HEK293 (cell line): ENCODE measurements around the gene APOL5.
A peak's percentile ranks its signal among the peaks of the same experiment; 100 is the strongest.

Experiments used
- CTCF ChIA-PET: fragments of 350-600 bp; formaldehyde crosslinking; extraction: SDS; loops from one replicate; lab custom pipeline; 2021; ENCODE audit warnings: antibody characterized with exemption; lab: Yijun Ruan, JAX
- POLR2A ChIA-PET: fragments of 300-600 bp; formaldehyde crosslinking; extraction: SDS; loops from one replicate; lab custom pipeline; 2020; ENCODE audit warnings: antibody characterized with exemption, inconsistent platforms; lab: Yijun Ruan, JAX
- H3K27ac ChIP-seq: fragments of 200-500 bp; sonication (Bioruptor generic); 2 replicates; pipeline ENCODE4 v1.5.1; 2014; ENCODE audit warnings: low read depth, low read length, control low read depth, inconsistent platforms; ENCODE audit errors: extremely low read depth
- H3K36me3 ChIP-seq, 2 experiments: fragments of 200-500 bp in 1 of 2; sonication (Bioruptor generic) in 1 of 2; 1 replicate in 1 of 2; 2 replicates in 1 of 2; pipeline ENCODE4 v1.5.1; 2014 to 2017; ENCODE audit warnings: inconsistent platforms in 2 of 2, low read length in 2 of 2; ENCODE audit not compliant: control insufficient read depth in 2 of 2, insufficient read depth in 1 of 2
- H3K4me1 ChIP-seq: fragments of 200-500 bp; sonication (Bioruptor generic); 2 replicates; pipeline ENCODE4 v1.5.1; 2014; ENCODE audit warnings: mild to moderate bottlenecking, low read length, inconsistent platforms; ENCODE audit not compliant: control insufficient read depth, insufficient read depth
- H3K4me3 ChIP-seq: 2 replicates; pipeline ENCODE4 v1.5.1; 2011; ENCODE audit warnings: low read depth, mild to moderate bottlenecking, control low read depth, low read length, moderate library complexity
- H3K9me3 ChIP-seq: fragments of 200-500 bp; sonication (Bioruptor generic); 2 replicates; pipeline ENCODE4 v1.5.1; 2014; ENCODE audit warnings: low read depth, low read length, inconsistent platforms; ENCODE audit not compliant: control insufficient read depth, insufficient read depth
- CTCF ChIP-seq: fragments of 450-650 bp; formaldehyde crosslinking; IDR thresholded peaks from 2 replicates; pipeline ENCODE4 v1.5.1; 2016; ENCODE audit warnings: missing biosample characterization, missing genetic modification characterization
- GLIS2 ChIP-seq: fragments of 450-650 bp; formaldehyde crosslinking; IDR thresholded peaks from 2 replicates; pipeline ENCODE4 v1.5.1; 2016; ENCODE audit warnings: missing biosample characterization, missing genetic modification characterization
- INSM2 ChIP-seq: fragments of 450-650 bp; formaldehyde crosslinking; IDR thresholded peaks from 2 replicates; pipeline ENCODE4 v1.5.1; 2016; ENCODE audit warnings: missing biosample characterization, missing genetic modification characterization
- KLF10 ChIP-seq: fragments of 450-650 bp; IDR thresholded peaks from 2 replicates; pipeline ENCODE4 v1.5.1; 2018; ENCODE audit warnings: missing biosample characterization, mild to moderate bottlenecking, missing genetic modification characterization
- SP7 ChIP-seq: fragments of 450-650 bp; formaldehyde crosslinking; IDR thresholded peaks from 2 replicates; pipeline ENCODE4 v1.5.1; 2016; ENCODE audit warnings: missing biosample characterization, missing genetic modification characterization
- ZBTB10 ChIP-seq: fragments of 450-650 bp; formaldehyde crosslinking; IDR thresholded peaks from 2 replicates; pipeline ENCODE4 v1.5.1; 2016; ENCODE audit warnings: missing biosample characterization, missing genetic modification characterization
- ZEB2 ChIP-seq: fragments of 450-650 bp; formaldehyde crosslinking; IDR thresholded peaks from 2 replicates; pipeline ENCODE4 v1.5.1; 2016; ENCODE audit warnings: missing biosample characterization, missing genetic modification characterization
- ZNF157 ChIP-seq: fragments of 450-650 bp; formaldehyde crosslinking; IDR thresholded peaks from 2 replicates; pipeline ENCODE4 v1.5.1; 2016; ENCODE audit warnings: missing biosample characterization, missing genetic modification characterization
- ZNF223 ChIP-seq: fragments of 450-650 bp; formaldehyde crosslinking; IDR thresholded peaks from 2 replicates; pipeline ENCODE4 v1.5.1; 2016; ENCODE audit warnings: missing biosample characterization, missing genetic modification characterization
- ZNF394 ChIP-seq: fragments of 450-650 bp; formaldehyde crosslinking; IDR thresholded peaks from 2 replicates; pipeline ENCODE4 v1.5.1; 2016; ENCODE audit warnings: missing biosample characterization, missing genetic modification characterization, mild to moderate bottlenecking, moderate library complexity, borderline replicate concordance
- ZNF423 ChIP-seq: fragments of 450-650 bp; formaldehyde crosslinking; IDR thresholded peaks from 2 replicates; pipeline ENCODE4 v1.5.1; 2016; ENCODE audit warnings: missing biosample characterization, missing genetic modification characterization
- ZNF624 ChIP-seq: fragments of 450-650 bp; formaldehyde crosslinking; IDR thresholded peaks from 2 replicates; pipeline ENCODE4 v1.5.1; 2017; ENCODE audit warnings: missing biosample characterization, missing genetic modification characterization
- ZNF639 ChIP-seq: fragments of 450-650 bp; formaldehyde crosslinking; IDR thresholded peaks from 2 replicates; pipeline ENCODE4 v1.5.1; 2016; ENCODE audit warnings: missing biosample characterization, missing genetic modification characterization
- ZNF701 ChIP-seq: fragments of 450-650 bp; formaldehyde crosslinking; IDR thresholded peaks from 2 replicates; pipeline ENCODE4 v1.5.1; 2016; ENCODE audit warnings: missing biosample characterization, missing genetic modification characterization
- ZNF707 ChIP-seq: fragments of 450-650 bp; formaldehyde crosslinking; IDR thresholded peaks from 2 replicates; pipeline ENCODE4 v1.5.1; 2016; ENCODE audit warnings: missing biosample characterization, missing genetic modification characterization
- ZNF76 ChIP-seq: fragments of 450-650 bp; formaldehyde crosslinking; IDR thresholded peaks from 2 replicates; pipeline ENCODE4; 2016; ENCODE audit warnings: low read depth, missing biosample characterization, missing genetic modification characterization, borderline replicate concordance
- TF ChIP-seq, protein P1 (sequence below): fragments of 450-650 bp; formaldehyde crosslinking; IDR thresholded peaks from 2 replicates; pipeline ENCODE4 v1.5.1; 2016; ENCODE audit warnings: missing biosample characterization, missing genetic modification characterization
- TF ChIP-seq, protein P2 (sequence below): fragments of 450-650 bp; formaldehyde crosslinking; IDR thresholded peaks from 2 replicates; pipeline ENCODE4 v1.5.1; 2016; ENCODE audit warnings: missing biosample characterization, missing genetic modification characterization

The APOL5 gene

GRCh38 chr22:35739076-35739930 lies 21.6 kb downstream of the APOL5 start:
- H3K4me1 ChIP-seq, result peaks cover 3% of the 10 kb centered on the region; the same call in 1 of the 2 replicates
- no peak overlapping the region for H3K27ac ChIP-seq
- TF ChIP-seq CTCF (tag by site-specific recombination), result 0 out of 2 replicates have a peak, but pooled peaks have one; percentile 20
- TF ChIP-seq ZEB2 (tag by site-specific recombination), result no peak
- ChIA-PET POLR2A (interaction anchor here (0.6 kb wide), 1 partner anchor 197 kb away, joined by 6 read pairs; no protein-coding TSS in a partner anchor), CTCF (interaction anchor here (0.6 to 1.5 kb wide), 4 partner anchors 78 to 130 kb away, joined by 4 to 5 read pairs (median 4); no protein-coding TSS in a partner anchor)
- peaks cover 0 to 11% of the 10 kb centered on the region in 2 experiments for H3K36me3 ChIP-seq
- H3K4me3 ChIP-seq, result no peak overlapping the region
- no peaks in the 10 kb centered on the region for H3K9me3 ChIP-seq

DNA sequence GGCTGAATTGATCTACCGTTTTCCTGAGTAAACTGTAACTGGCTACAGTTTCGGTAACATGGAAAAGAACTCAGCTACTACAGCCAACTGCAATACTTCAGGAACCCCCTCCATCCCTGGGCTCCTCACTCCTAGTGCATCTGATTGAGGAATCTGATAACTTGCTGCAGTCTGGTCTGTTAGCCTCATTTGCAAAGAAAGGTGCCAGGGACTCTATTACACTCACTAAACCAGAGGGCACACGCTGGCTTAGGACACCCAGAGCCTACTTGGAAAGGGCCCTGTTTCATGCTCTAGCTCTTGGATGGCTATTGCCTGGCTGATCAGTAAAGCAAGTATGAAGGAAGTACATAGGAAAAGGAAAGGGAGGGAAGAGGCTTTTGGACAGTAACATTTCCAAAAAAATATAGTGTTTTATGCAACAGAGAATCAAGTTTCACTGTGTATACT lies 22.3 kb downstream of the APOL5 start:
- ChIA-PET POLR2A (no interaction called here), CTCF (interaction anchor here (0.6 to 1.5 kb wide), 3 partner anchors 78 to 130 kb away, joined by 4 to 5 read pairs (median 4); no protein-coding TSS in a partner anchor)
- no peak overlapping the region for H3K27ac ChIP-seq
- H3K4me3 ChIP-seq, result no peak overlapping the region
- peaks cover 3% of the 10 kb centered on the region; the same call in 1 of the 2 replicates for H3K4me1 ChIP-seq
- TF ChIP-seq, protein P1, sequence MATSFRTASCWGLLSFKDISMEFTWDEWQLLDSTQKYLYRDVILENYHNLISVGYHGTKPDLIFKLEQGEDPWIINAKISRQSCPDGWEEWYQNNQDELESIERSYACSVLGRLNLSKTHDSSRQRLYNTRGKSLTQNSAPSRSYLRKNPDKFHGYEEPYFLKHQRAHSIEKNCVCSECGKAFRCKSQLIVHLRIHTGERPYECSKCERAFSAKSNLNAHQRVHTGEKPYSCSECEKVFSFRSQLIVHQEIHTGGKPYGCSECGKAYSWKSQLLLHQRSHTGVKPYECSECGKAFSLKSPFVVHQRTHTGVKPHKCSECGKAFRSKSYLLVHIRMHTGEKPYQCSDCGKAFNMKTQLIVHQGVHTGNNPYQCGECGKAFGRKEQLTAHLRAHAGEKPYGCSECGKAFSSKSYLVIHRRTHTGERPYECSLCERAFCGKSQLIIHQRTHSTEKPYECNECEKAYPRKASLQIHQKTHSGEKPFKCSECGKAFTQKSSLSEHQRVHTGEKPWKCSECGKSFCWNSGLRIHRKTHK, result no peak
- no peak for TF ChIP-seq ZBTB10 (tag by site-specific recombination)
- TF ChIP-seq ZNF223 (tag by site-specific recombination), result no peak
- TF ChIP-seq GLIS2, result no peak
- TF ChIP-seq ZNF76, result no peak
- no peak for TF ChIP-seq ZNF639 (tag by site-specific recombination)
- TF ChIP-seq ZNF394 (tag by site-specific recombination), result no peak
- no peak for TF ChIP-seq ZNF707 (tag by site-specific recombination)
- TF ChIP-seq ZNF157, result no peak
- no peak for TF ChIP-seq KLF10
- TF ChIP-seq ZNF624 (tag by site-specific recombination), result no peak
- TF ChIP-seq, protein P2, sequence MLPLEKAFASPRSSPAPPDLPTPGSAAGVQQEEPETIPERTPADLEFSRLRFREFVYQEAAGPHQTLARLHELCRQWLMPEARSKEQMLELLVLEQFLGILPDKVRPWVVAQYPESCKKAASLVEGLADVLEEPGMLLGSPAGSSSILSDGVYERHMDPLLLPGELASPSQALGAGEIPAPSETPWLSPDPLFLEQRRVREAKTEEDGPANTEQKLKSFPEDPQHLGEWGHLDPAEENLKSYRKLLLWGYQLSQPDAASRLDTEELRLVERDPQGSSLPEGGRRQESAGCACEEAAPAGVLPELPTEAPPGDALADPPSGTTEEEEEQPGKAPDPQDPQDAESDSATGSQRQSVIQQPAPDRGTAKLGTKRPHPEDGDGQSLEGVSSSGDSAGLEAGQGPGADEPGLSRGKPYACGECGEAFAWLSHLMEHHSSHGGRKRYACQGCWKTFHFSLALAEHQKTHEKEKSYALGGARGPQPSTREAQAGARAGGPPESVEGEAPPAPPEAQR (tag by site-specific recombination), result no peak
- TF ChIP-seq ZNF701 (tag by site-specific recombination), result no peak
- TF ChIP-seq ZNF423 (tag by site-specific recombination), result no peak
- TF ChIP-seq SP7 (tag by site-specific recombination), result no peak
- no peak for TF ChIP-seq INSM2 (tag by site-specific recombination)
- H3K36me3 ChIP-seq, result peaks cover 0 to 11% of the 10 kb centered on the region in 2 experiments
- no peaks in the 10 kb centered on the region for H3K9me3 ChIP-seq
